Neuron (in vitro differentiated cells): ENCODE data around the gene SCAI.
"Not testable (repeated sequence)": the region's sequence is repeated elsewhere in the genome, so short reads cannot be mapped to it uniquely, and the experiment has no call there.

ENCODE experiments used
- H2AFZ ChIP-seq: one replicate; pipeline ENCODE4 v1.6.1; 2013; ENCODE audit warnings: low read depth, mild to moderate bottlenecking, inconsistent platforms, low read length, moderate library complexity
- H3K27me3 ChIP-seq: one replicate; pipeline ENCODE4 v1.6.1; 2013; ENCODE audit warnings: low read length; ENCODE audit not compliant: insufficient read depth
- H3K36me3 ChIP-seq: one replicate; pipeline ENCODE4 v1.6.1; 2013; ENCODE audit warnings: low read length; ENCODE audit not compliant: insufficient read depth
- H3K4me1 ChIP-seq: one replicate; pipeline ENCODE4 v1.6.1; 2013; ENCODE audit warnings: low read length; ENCODE audit not compliant: insufficient read depth
- H3K4me3 ChIP-seq: 2 replicates; pipeline ENCODE4 v1.5.1; 2013; ENCODE audit warnings: mild to moderate bottlenecking, low read length, moderate library complexity
- H3K9me3 ChIP-seq: one replicate; pipeline ENCODE4 v1.6.1; 2013; ENCODE audit warnings: low read length

SCAI gene

GRCh38 chr9:124932333-124932732, 211.0 kb downstream of the SCAI start:
- Histone ChIP-seq H3K36me3 (peaks cover 65% of the 10 kb centered on the region), H3K4me1 (no peaks in the 10 kb centered on the region), H3K27me3 (no peaks in the 10 kb centered on the region), H3K4me3 (no peak overlapping the region), H2AFZ (no peak overlapping the region), H3K9me3 (no peaks in the 10 kb centered on the region)

DNA sequence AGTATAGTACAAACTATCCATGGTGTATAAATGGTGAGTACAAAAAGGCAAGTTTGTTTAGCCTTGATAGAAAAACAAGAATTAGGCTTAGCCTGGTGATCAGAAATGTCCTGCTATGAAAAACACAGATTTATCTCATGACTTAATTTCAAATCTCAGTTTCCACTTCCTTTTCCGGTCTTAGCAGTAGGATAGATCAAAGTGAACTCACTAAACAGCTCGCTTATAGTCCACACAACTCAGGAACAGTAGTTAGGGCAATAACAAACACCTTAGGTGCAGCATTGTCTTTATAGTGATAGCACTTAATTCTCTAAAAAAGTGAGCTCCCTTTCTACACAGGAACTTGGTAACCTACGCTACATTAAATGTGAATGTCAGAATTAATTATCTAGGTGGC, 213.9 kb downstream of the SCAI start:
- Histone ChIP-seq H3K9me3 (no peaks in the 10 kb centered on the region), H3K4me3 (no peak overlapping the region), H3K27me3 (no peaks in the 10 kb centered on the region), H3K36me3 (peaks cover 55% of the 10 kb centered on the region), H3K4me1 (no peaks in the 10 kb centered on the region), H2AFZ (no peak overlapping the region)

DNA sequence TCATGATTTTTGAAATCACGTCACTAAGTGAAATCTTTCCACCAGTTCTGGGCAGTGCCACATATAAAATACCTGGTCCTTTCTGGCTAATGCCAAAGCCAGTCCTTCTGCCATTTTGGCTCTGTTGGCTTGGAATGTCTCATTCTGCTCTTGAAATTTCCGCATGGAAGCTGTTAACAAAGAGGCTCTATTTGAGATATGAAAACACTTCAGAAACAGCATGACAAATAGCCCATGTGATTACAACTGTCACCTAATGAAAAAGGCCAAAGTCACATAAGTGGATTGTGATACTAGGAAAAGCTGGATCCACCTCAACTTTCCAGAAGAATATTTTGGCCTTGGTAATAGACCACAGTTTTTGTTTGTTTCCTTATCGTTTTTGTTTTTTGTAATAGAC, 215.2 kb downstream of the SCAI start:
- Histone ChIP-seq H2AFZ (no peak overlapping the region), H3K4me3 (no peak overlapping the region), H3K36me3 (peaks cover 49% of the 10 kb centered on the region), H3K9me3 (no peaks in the 10 kb centered on the region), H3K27me3 (no peaks in the 10 kb centered on the region), H3K4me1 (no peaks in the 10 kb centered on the region)

DNA sequence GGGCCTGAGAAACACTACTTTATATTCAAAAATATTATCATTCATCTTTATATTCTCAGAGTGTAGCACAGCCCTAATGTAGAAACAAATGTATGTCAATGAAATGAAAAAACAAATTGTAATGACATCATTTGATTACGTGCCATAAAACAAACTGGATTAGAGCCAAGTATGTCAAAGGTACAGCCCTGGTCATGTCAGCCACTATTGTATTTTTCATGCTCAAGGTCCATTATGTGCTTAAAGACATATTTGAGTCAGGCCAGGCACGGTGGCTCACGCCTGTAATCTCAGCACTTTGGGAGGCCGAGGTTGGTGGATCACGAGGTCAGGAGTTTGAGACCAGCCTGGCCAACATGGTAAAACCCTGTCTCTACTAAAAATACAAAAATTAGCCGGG, 222.9 kb downstream of the SCAI start:
- not testable (repeated sequence) for H2AFZ ChIP-seq, H3K4me1 ChIP-seq, H3K9me3 ChIP-seq, H3K27me3 ChIP-seq, H3K4me3 ChIP-seq
- peaks cover 47% of the 10 kb centered on the region for H3K36me3 ChIP-seq

GRCh38 chr9:124914753-124915405, 228.4 kb downstream of the SCAI start:
- no peaks in the 10 kb centered on the region for H3K27me3 ChIP-seq
- peaks cover 57% of the 10 kb centered on the region for H3K36me3 ChIP-seq
- H2AFZ ChIP-seq, result no peak overlapping the region
- no peaks in the 10 kb centered on the region for H3K4me1 ChIP-seq
- no peak overlapping the region for H3K4me3 ChIP-seq
- no peaks in the 10 kb centered on the region for H3K9me3 ChIP-seq

DNA sequence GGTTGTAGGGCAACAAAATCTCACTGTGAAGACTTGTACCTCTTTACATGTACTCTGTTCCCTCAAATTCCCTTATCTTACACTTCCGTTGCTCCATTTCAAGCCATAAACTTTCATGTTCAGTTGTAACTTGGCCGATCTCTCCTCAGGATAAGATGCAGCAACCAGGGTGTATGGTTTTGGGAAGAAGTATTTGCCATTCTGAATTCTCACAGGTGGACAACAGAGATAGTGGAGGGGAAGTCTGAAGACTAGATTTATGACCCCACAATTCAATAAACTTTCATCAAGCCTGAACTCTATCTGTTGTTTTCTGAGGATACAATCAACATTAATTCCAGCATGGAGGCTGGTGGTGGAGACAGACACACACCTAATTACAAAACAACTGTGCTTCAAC, 229.9 kb downstream of the SCAI start:
- Histone ChIP-seq H3K4me1 (no peaks in the 10 kb centered on the region), H3K9me3 (no peaks in the 10 kb centered on the region), H3K27me3 (no peaks in the 10 kb centered on the region), H3K36me3 (peaks cover 48% of the 10 kb centered on the region), H3K4me3 (no peak overlapping the region), H2AFZ (no peak overlapping the region)

GRCh38 chr9:124911766-124912165, 231.6 kb downstream of the SCAI start:
- H3K4me3 ChIP-seq, result no peak overlapping the region
- no peaks in the 10 kb centered on the region for H3K9me3 ChIP-seq
- H3K36me3 ChIP-seq, result peaks cover 51% of the 10 kb centered on the region
- H3K4me1 ChIP-seq, result no peaks in the 10 kb centered on the region
- H2AFZ ChIP-seq, result no peak overlapping the region
- no peaks in the 10 kb centered on the region for H3K27me3 ChIP-seq

- no peak overlapping the region for H2AFZ ChIP-seq
- peaks cover 29% of the 10 kb centered on the region for H3K36me3 ChIP-seq
- H3K4me3 ChIP-seq, result no peak overlapping the region
- no peaks in the 10 kb centered on the region for H3K9me3 ChIP-seq
- no peaks in the 10 kb centered on the region for H3K4me1 ChIP-seq
- H3K27me3 ChIP-seq, result no peaks in the 10 kb centered on the region
Measured at GRCh38 chr9:124908098-124908497, 235.2 kb downstream of the SCAI start.

DNA sequence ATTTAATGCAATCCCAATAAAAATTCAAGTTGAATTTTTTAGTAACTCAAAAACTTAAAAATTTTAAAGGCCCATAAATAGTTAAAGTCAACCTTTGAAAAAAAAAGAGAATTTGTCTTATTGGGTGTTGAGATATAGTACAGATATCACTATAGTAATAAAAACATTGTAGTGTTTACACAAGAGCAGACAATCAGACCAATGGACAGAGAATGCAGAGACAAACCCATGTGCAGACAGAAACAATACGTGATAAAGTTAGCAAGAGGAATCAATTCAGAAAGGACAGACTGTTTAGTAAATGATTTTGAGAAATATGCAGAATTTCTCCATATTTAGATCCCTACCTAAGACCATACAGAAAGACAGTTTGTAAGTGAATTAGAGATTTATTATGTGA, 236.4 kb downstream of the SCAI start:
- no peak overlapping the region for H2AFZ ChIP-seq
- peaks cover 26% of the 10 kb centered on the region for H3K36me3 ChIP-seq
- no peaks in the 10 kb centered on the region for H3K27me3 ChIP-seq
- H3K4me1 ChIP-seq, result no peaks in the 10 kb centered on the region
- H3K4me3 ChIP-seq, result no peak overlapping the region
- H3K9me3 ChIP-seq, result no peaks in the 10 kb centered on the region

- Histone ChIP-seq H2AFZ (no peak overlapping the region), H3K27me3 (no peaks in the 10 kb centered on the region), H3K36me3 (peaks cover 41% of the 10 kb centered on the region), H3K9me3 (no peaks in the 10 kb centered on the region), H3K4me3 (no peak overlapping the region), H3K4me1 (no peaks in the 10 kb centered on the region)
Measured at GRCh38 chr9:124899845-124900244, 243.5 kb downstream of the SCAI start.

DNA sequence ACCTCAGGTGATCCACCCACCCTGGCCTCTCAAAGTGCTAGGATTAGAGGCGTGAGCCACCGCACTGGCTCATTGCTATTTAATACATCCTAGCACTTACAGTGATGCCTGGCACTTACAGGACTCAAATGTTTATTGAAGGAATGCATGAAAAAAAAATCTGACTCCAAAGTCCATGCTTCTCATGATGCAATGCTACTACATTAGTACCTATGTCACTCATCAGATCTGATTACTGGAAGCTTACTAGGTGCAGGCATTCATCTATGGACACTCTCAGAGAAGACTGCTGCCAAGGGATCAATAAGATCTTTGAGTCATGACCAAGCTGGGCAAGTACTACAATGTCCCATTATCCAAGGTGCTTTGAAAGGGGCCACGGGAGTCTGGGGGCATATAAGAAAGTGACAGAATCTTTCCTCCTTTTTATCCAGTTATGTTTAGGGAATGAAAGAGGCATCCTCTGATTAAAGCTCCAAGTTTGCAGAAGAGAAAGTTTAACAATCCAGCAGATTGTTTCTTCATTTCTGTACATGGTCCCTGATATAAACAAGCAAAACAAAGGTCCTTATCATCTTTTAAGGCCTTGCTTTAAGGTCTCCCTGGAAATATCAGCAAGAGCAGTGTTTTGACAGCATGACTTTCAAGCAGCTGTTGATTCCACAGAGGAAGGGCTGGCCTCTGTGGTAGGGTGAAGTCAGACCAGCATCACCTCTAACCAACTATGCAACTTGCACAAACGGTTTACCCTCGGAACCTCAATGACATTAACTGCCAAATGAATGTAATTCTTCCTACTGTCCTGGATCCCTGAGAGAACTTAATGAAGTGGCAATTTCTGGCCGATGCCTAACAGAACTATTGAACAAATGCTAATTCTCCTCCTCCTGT, 245.5 kb downstream of the SCAI start:
- peaks cover 46% of the 10 kb centered on the region for H3K36me3 ChIP-seq

GRCh38 chr9:124894741-124895170, 248.6 kb downstream of the SCAI start:
- H3K4me1 ChIP-seq, result no peaks in the 10 kb centered on the region
- H3K27me3 ChIP-seq, result no peaks in the 10 kb centered on the region
- H3K9me3 ChIP-seq, result no peaks in the 10 kb centered on the region
- no peak overlapping the region for H3K4me3 ChIP-seq
- H3K36me3 ChIP-seq, result peaks cover 53% of the 10 kb centered on the region
- H2AFZ ChIP-seq, result no peak overlapping the region

More for the DNA sequence above, 245.5 kb downstream of the SCAI start:
- Histone ChIP-seq H2AFZ (no peak overlapping the region), H3K9me3 (no peaks in the 10 kb centered on the region), H3K27me3 (no peaks in the 10 kb centered on the region), H3K4me3 (no peak overlapping the region), H3K4me1 (no peaks in the 10 kb centered on the region)

DNA sequence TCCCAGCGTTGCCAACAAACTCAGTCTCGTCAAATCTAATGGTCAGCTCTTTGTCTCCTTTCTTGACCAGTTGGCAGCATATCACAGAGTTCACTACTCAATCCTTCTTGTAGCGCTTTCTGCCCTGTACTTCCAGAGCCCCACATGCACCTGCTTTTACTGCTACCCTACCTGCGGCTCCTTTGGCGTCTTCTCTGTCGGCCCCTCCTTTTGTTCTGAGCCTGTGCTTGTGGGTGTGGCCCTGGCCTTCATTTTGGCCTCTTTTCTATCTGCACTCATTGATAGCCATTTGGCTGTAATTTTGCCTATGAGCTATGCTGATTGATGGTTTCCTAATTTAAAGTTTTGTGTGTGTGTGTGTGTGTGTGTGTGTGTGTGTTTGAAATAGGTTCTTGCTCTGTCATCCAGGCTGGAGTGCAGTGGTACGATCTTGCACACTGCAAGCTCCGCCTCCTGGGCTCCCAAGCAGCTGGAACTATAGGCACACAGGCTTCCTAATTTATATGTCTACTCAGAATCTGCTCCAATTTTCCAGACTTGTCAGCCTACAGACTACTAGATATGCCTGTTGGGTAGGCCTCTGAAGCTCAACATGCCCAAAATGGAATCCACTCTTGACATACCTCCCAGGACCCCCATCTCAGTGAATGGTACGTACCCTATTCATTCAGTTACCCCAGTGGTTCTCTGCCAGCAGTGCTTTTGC, 249.1 kb downstream of the SCAI start:
- no peaks in the 10 kb centered on the region for H3K27me3 ChIP-seq
- no peak overlapping the region for H2AFZ ChIP-seq
- no peak overlapping the region for H3K4me3 ChIP-seq
- peaks cover 54% of the 10 kb centered on the region for H3K36me3 ChIP-seq
- no peaks in the 10 kb centered on the region for H3K9me3 ChIP-seq
- H3K4me1 ChIP-seq, result no peaks in the 10 kb centered on the region
